DOHH2 (cell line): ENCODE data around the gene KCP.
A peak's percentile ranks its signal among the peaks of the same experiment; 100 is the strongest.

Experiments used
- CTCF ChIP-seq: fragments of 200-600 bp; sonication (generic); IDR thresholded peaks from one replicate; pipeline ENCODE4 v1.5.1; 2014; ENCODE audit warnings: antibody characterized with exemption, mild to moderate bottlenecking, low read depth, low read length; ENCODE audit not compliant: poor library complexity, severe bottlenecking
- EZH2phosphoT487 ChIP-seq: fragments of 200-600 bp; sonication (generic); IDR thresholded peaks from 2 replicates; pipeline ENCODE4 v1.6.1; 2017; ENCODE audit warnings: borderline replicate concordance, mild to moderate bottlenecking, antibody characterized with exemption, low read length, moderate library complexity, mixed read lengths

GRCh38 chr7:128928159-128928813, 17.8 kb upstream of the KCP start:
- TF ChIP-seq CTCF = peak; percentile 23
- TF ChIP-seq EZH2phosphoT487 = no peak
